Transverse colon (tissue), 4 donors: ENCODE measurements around the gene GNA14. TPM values are rescaled to one million over a fixed set of nuclear protein-coding genes. Genes with fewer than 3 reads are reported as not detected.
"Not testable (repeated sequence)": the region's sequence is repeated elsewhere in the genome, so short reads cannot be mapped to it uniquely, and the experiment has no call there.

Source experiments
- DNase-seq: peaks from one replicate; pipeline ENCODE4 v3.0.0-alpha.2; 2019
- H3K27ac ChIP-seq, 4 donors: fragments of 200-600 bp; sonication (generic); 2 replicates each; pipeline ENCODE4 v1.5.1; 2016 to 2018; ENCODE audit warnings: inconsistent platforms in 4 of 4
- H3K27me3 ChIP-seq: fragments of 200-600 bp; sonication (generic); 2 replicates; pipeline ENCODE4 v1.5.1; 2017; ENCODE audit warnings: inconsistent platforms
- H3K36me3 ChIP-seq, 4 donors: fragments of 200-600 bp; sonication (generic); 2 replicates each; pipeline ENCODE4 v1.5.1; 2017 to 2019; ENCODE audit warnings: inconsistent platforms in 4 of 4
- H3K4me1 ChIP-seq, 4 donors: fragments of 200-600 bp; sonication (generic); 2 replicates each; pipeline ENCODE4 v1.5.1; 2017 to 2020; ENCODE audit warnings: inconsistent platforms in 4 of 4
- H3K4me3 ChIP-seq, 4 donors: fragments of 200-600 bp; sonication (generic); 1 replicate in 1 of 4; 2 replicates in 3 of 4; pipeline versions ENCODE4 v1.5.1 to v1.6.1; 2017 to 2019; ENCODE audit warnings: inconsistent platforms in 4 of 4
- H3K9me3 ChIP-seq, 2 donors: fragments of 200-600 bp; sonication (generic); 2 replicates each; pipeline ENCODE4 v1.5.1; 2017 to 2019; ENCODE audit warnings: inconsistent platforms in 2 of 2
- EP300 ChIP-seq: sonication (generic); formaldehyde crosslinking; IDR thresholded peaks from one replicate; pipeline ENCODE4 v1.6.1; 2017; ENCODE audit warnings: antibody characterized with exemption, low read depth
- POLR2A ChIP-seq: fragments of 450-650 bp; IDR thresholded peaks from one replicate; pipeline ENCODE4 v1.6.1; 2016; ENCODE audit warnings: antibody characterized with exemption, mild to moderate bottlenecking, moderate library complexity
- POLR2AphosphoS5 ChIP-seq, 3 donors: sonication (generic); formaldehyde crosslinking; IDR thresholded peaks; one replicate each; pipeline ENCODE4 v1.6.1; 2016; ENCODE audit warnings: antibody characterized with exemption in 3 of 3
- WGBS, 2 donors: methylation state at CpG; one replicate each; pipeline ENCODE4 v1.1.5; 2018; ENCODE audit warnings: low coverage in 1 of 2; 5-methylcytosine and 5-hydroxymethylcytosine counted together
- in situ Hi-C, 4 donors: fragments of 200-750 bp; cut with MboI; loops; one replicate each; pipeline versions ENCODE4 v1.15.0 to v1.15.1; 2017; ENCODE audit warnings: low sequenced_read_pairs in 3 of 4, low pct_ligation_motif_present in 1 of 4, low pct_unique_long_range_greater_than_20kb in 1 of 4
- intact Hi-C: fragments of 100-400 bp; cut with DNase I; formaldehyde crosslinking; loops from one replicate; pipeline ENCODE4 v1.15.1; 2023; ENCODE audit warnings: low total_unique reads
- total RNA-seq, 4 donors: library from RNA; depleted of rRNA; stranded (reverse); fragments of >200 nt; gene quantifications; one replicate each; pipeline ENCODE4 v1.1.0, GENCODE V29; 2016
- TF ChIP-seq, protein P1 (sequence below), 5 experiments: fragments of 200-600 bp in 3 of 5; fragments of 450-650 bp in 2 of 5; sonication (generic) in 3 of 5; IDR thresholded peaks; 1 replicate in 2 of 5; 2 replicates in 3 of 5; pipeline ENCODE4 v1.5.1; 2016 to 2017; ENCODE audit warnings: antibody characterized with exemption in 5 of 5, inconsistent platforms in 3 of 5, mild to moderate bottlenecking in 2 of 5, moderate library complexity in 1 of 5

GNA14 gene
- total RNA-seq, 4 donors from 2014 or later, result 9.4 to 64.9 (median 16.9) TPM

DNA sequence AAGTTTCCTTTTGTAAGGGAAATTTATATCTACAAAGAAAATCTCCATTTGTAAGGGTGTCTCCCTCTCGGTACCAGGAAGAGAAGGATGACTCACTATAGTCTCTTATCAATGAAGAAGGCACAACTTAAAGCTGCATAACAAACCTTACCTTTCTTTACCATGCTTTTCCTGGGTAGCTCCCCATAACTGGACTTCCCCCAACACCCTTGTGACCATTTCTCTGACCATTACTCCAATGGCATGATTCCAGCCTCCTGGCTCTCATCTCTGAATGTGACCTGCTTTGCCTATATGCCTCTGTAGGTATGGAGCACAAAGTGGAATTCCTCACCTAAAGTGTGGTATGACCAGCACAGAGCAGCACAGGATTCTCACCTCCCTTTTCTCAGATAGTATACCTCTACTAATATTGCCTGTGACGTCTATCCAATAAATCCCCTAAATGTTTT, 62.8 kb downstream of the GNA14 start:
- in situ Hi-C loops (no loop called here), intact Hi-C loops (no loop called here)
- no peak for DNase-seq
- Histone ChIP-seq H3K36me3 (no peaks in the 10 kb centered on the region), H3K4me3 (no peak overlapping the region), H3K9me3 (no peaks in the 10 kb centered on the region), H3K27ac (no peak overlapping the region), H3K27me3 (no peaks in the 10 kb centered on the region), H3K4me1 (peaks cover 8 to 37% (median 25%) of the 10 kb centered on the region in 4 donors)
- 56 to 86% methylated on average over 1 to 2 of the region's 2 CpGs for WGBS, 2 donors
- TF ChIP-seq EP300, result no peak
- TF ChIP-seq, protein P1, sequence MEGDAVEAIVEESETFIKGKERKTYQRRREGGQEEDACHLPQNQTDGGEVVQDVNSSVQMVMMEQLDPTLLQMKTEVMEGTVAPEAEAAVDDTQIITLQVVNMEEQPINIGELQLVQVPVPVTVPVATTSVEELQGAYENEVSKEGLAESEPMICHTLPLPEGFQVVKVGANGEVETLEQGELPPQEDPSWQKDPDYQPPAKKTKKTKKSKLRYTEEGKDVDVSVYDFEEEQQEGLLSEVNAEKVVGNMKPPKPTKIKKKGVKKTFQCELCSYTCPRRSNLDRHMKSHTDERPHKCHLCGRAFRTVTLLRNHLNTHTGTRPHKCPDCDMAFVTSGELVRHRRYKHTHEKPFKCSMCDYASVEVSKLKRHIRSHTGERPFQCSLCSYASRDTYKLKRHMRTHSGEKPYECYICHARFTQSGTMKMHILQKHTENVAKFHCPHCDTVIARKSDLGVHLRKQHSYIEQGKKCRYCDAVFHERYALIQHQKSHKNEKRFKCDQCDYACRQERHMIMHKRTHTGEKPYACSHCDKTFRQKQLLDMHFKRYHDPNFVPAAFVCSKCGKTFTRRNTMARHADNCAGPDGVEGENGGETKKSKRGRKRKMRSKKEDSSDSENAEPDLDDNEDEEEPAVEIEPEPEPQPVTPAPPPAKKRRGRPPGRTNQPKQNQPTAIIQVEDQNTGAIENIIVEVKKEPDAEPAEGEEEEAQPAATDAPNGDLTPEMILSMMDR (IDR thresholded peaks at IDR 0.05), result no peak
- TF ChIP-seq POLR2AphosphoS5 (IDR thresholded peaks at IDR 0.05), result no peak
- no peak for TF ChIP-seq POLR2A

DNA sequence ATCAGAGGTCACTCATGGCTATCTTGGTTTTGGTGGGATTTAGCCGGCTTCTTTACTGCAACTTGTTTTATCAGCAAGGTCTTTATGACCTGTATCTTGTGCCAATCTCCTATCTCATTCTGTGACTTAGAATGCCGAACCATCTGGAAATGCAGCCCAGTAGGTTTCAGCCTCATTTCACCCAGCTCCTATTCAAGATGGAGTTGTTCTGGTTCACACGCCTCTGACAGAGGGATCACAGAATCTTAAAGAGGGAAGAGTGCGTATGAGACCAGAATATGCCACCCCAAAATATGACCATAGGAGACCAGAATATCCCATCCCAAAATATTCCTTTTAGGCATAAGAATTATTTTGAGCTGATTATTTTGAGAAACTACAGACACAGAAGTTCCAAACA, 63.2 kb downstream of the GNA14 start:
- WGBS, 2 donors, result 78 to 82% methylated on average over 3 to 4 of the region's 4 CpGs
- in situ Hi-C loops, intact Hi-C loops, H3K27me3 ChIP-seq, H3K27ac ChIP-seq, DNase-seq, H3K9me3 ChIP-seq, H3K36me3 ChIP-seq, H3K4me3 ChIP-seq: not testable (repeated sequence)
- peaks cover 8 to 33% (median 20%) of the 10 kb centered on the region in 4 donors for H3K4me1 ChIP-seq

DNA sequence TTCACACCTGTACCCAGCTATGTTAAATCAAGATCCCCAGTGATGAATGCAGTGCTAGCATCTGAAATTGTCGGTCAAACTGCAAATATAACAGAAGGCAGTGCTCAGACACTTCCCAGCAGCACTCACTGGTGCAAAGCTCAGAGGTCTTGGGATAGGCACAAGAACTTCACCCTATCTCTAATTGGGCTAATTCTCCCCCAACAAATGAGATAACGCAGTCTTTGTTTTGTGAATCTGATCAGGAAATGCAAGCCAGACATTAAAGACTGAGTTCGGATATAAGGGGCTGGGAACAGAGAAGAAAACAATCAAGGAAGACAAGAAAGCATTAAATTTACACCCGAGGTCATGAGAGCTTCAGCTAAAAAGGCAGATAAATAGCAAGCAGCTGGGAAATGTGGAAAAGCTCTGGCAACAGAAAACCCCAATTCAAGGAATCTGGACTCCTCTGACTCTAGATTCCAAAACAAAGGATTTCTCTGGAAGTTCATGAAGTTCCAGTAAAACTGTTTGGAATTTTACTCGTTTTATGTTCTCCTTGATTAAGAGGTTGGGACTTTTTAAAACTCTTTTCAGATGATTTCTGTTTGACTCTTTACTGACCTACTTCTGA, 65.1 kb downstream of the GNA14 start:
- TF ChIP-seq, protein P1 (IDR thresholded peaks at IDR 0.05), result no peak
- TF ChIP-seq POLR2A, result no peak
- no peak for TF ChIP-seq EP300
- TF ChIP-seq POLR2AphosphoS5 (IDR thresholded peaks at IDR 0.05), result no peak
- no peaks in the 10 kb centered on the region for H3K9me3 ChIP-seq
- in situ Hi-C loops (no loop called here), intact Hi-C loops (no loop called here)
- H3K27ac ChIP-seq, result no peak overlapping the region
- no peaks in the 10 kb centered on the region for H3K36me3 ChIP-seq
- peaks cover under 1 to 20% (median 7%) of the 10 kb centered on the region in 4 donors for H3K4me1 ChIP-seq
- H3K4me3 ChIP-seq, result no peak overlapping the region
- no peak for DNase-seq
- 52 to 54% methylated on average over 5 of the region's 5 CpGs for WGBS, 2 donors
- no peaks in the 10 kb centered on the region for H3K27me3 ChIP-seq

DNA sequence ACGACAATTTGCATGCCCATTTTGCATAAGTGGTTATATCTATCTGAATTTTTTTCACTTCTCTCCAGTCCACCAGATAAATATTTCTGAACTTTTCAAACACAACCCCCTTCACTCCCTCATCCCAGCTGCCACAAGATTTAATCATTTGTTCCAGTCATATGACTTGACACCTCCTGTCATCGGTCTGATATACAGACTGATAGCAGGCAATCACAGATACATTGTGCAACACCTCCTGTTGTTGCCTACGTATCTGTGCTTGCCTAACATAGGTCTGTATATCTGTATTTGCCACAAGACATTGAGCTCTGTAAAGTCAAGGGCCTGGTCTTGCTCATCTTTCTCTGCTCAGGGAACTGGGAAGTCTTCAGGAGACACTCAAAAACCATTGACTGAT, 65.6 kb downstream of the GNA14 start:
- WGBS, 2 donors, result 64 to 80% methylated on average over 1 to 3 of the region's 3 CpGs
- Histone ChIP-seq H3K36me3 (no peaks in the 10 kb centered on the region), H3K4me1 (peaks cover 0 to 14% (median 4%) of the 10 kb centered on the region in 4 donors), H3K27me3 (no peaks in the 10 kb centered on the region), H3K27ac (no peak overlapping the region), H3K9me3 (no peaks in the 10 kb centered on the region), H3K4me3 (no peak overlapping the region)
- intact Hi-C loops (no loop called here), in situ Hi-C loops (no loop called here)
- no peak for TF ChIP-seq POLR2AphosphoS5 (IDR thresholded peaks at IDR 0.05)
- no peak for TF ChIP-seq POLR2A
- TF ChIP-seq, protein P1 (IDR thresholded peaks at IDR 0.05), result no peak
- no peak for TF ChIP-seq EP300
- DNase-seq, result no peak

DNA sequence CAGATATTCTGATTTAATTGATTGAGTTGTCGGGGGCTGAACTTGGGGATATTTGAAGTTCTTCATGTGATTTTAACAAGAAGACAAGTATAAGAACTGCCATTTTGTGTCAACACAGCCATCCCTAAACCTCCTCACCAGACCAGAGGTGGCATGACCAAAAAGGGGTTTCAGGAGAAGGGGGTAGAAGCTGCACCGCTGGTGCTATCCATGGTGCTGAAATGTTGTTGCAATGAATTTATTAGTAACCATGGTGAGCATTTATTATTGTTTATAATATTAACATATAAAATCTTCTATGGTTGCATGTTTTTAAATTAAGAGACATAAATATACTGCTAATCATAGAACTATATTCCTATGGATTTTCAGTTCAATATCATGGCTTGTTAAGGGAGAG, 72.3 kb downstream of the GNA14 start:
- no peak overlapping the region for H3K4me3 ChIP-seq
- no peaks in the 10 kb centered on the region for H3K9me3 ChIP-seq
- in situ Hi-C loops, result no loop called here
- no peaks in the 10 kb centered on the region for H3K36me3 ChIP-seq
- intact Hi-C loops, result no loop called here
- DNase-seq, result no peak
- TF ChIP-seq POLR2AphosphoS5 (IDR thresholded peaks at IDR 0.05) (no peak), EP300 (no peak), POLR2A (no peak)
- TF ChIP-seq, protein P1 (IDR thresholded peaks at IDR 0.05), result no peak
- no peak overlapping the region for H3K27ac ChIP-seq
- no peaks in the 10 kb centered on the region for H3K4me1 ChIP-seq
- WGBS, 2 donors, result 50 to 62% methylated on average over 2 of the region's 2 CpGs
- H3K27me3 ChIP-seq, result no peaks in the 10 kb centered on the region
